OCI-LY7 (cell line): ENCODE data around the gene SCUBE3.

Experiments
- EZH2phosphoT487 ChIP-seq: fragments of 200-600 bp; sonication (generic); IDR thresholded peaks from 2 replicates; pipeline ENCODE4 v1.6.1; 2018; ENCODE audit warnings: low read depth, borderline replicate concordance, mild to moderate bottlenecking, mixed run types, antibody characterized with exemption, low read length, moderate library complexity, mixed read lengths
- TF ChIP-seq, protein P1 (sequence below): fragments of 200-600 bp; sonication (generic); conservative IDR thresholded peaks from 2 replicates; pipeline ENCODE4 v1.5.1; 2014; ENCODE audit warnings: mild to moderate bottlenecking, antibody characterized with exemption, low read length, moderate library complexity, mixed read lengths

DNA sequence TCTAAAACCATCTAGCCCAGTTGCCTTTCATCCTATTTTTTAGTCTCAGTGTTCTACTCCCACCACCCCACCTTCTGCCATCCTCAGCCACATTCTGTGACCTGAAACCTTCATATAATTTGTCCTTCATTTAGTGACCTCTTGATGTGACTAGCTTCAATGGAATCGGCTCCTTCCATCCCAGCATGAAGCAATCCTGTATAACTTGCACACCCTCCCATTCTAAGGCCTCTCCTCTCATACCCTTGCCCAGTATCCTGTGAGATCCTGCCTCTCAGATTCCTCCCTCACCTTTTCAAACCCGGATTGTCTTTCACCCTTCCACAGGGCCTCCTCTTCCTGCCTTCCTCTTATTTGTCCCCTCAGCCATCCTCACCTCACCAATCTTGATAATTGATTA, 48.8 kb downstream of the SCUBE3 start:
- TF ChIP-seq, protein P1, sequence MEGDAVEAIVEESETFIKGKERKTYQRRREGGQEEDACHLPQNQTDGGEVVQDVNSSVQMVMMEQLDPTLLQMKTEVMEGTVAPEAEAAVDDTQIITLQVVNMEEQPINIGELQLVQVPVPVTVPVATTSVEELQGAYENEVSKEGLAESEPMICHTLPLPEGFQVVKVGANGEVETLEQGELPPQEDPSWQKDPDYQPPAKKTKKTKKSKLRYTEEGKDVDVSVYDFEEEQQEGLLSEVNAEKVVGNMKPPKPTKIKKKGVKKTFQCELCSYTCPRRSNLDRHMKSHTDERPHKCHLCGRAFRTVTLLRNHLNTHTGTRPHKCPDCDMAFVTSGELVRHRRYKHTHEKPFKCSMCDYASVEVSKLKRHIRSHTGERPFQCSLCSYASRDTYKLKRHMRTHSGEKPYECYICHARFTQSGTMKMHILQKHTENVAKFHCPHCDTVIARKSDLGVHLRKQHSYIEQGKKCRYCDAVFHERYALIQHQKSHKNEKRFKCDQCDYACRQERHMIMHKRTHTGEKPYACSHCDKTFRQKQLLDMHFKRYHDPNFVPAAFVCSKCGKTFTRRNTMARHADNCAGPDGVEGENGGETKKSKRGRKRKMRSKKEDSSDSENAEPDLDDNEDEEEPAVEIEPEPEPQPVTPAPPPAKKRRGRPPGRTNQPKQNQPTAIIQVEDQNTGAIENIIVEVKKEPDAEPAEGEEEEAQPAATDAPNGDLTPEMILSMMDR = no peak
- no peak for TF ChIP-seq EZH2phosphoT487
